Adrenal gland (tissue), 12 donors: Measurements from ENCODE around the gene GRIP1. TPM values are rescaled to one million over a fixed set of nuclear protein-coding genes. Genes with fewer than 3 reads are reported as not detected.

Experiments
- DNase-seq, 7 donors: peaks; one replicate each; pipeline ENCODE4 v3.0.0-alpha.2; 2019 to 2020
- H3K27ac ChIP-seq, 5 donors: fragments of 200-600 bp; sonication (generic) in 4 of 5; 1 replicate in 3 of 5; 2 replicates in 2 of 5; pipeline versions ENCODE4 v1.5.1 to v1.8.0; 2016 to 2020; ENCODE audit warnings: mild to moderate bottlenecking in 1 of 5
- H3K27me3 ChIP-seq: fragments of 200-600 bp; 2 replicates; pipeline ENCODE4 v1.8.0; 2021
- H3K36me3 ChIP-seq, 2 donors: fragments of 200-600 bp; replicated peaks in 1 of 2; 1 replicate in 1 of 2; 2 replicates in 1 of 2; pipeline versions ENCODE4 v1.5.1 to v1.8.0; 2018 to 2022
- H3K4me1 ChIP-seq, 2 donors: fragments of 200-600 bp; replicated peaks in 1 of 2; 1 replicate in 1 of 2; 2 replicates in 1 of 2; pipeline versions ENCODE4 v1.5.1 to v1.8.0; 2018 to 2021
- H3K4me3 ChIP-seq, 4 donors: fragments of 200-600 bp; sonication (generic) in 3 of 4; one replicate each; pipeline ENCODE4 v1.5.1; 2016 to 2018
- H3K9me3 ChIP-seq, 3 donors: fragments of 200-600 bp; sonication (generic) in 1 of 3; replicated peaks in 1 of 3; 1 replicate in 2 of 3; 2 replicates in 1 of 3; pipeline versions ENCODE4 v1.5.1 to v1.8.0; 2016 to 2021
- CTCF ChIP-seq, 6 experiments: fragments of 450-650 bp in 4 of 6; fragments of 200-600 bp in 2 of 6; sonication (generic) in 1 of 6; IDR thresholded peaks; 1 replicate in 5 of 6; 2 replicates in 1 of 6; pipeline versions ENCODE4 v1.5.1 to v1.8.0; 2016 to 2021; ENCODE audit warnings: antibody characterized with exemption in 6 of 6, mild to moderate bottlenecking in 2 of 6, moderate library complexity in 1 of 6
- POLR2A ChIP-seq, 2 donors: fragments of 450-650 bp; IDR thresholded peaks; one replicate each; pipeline ENCODE4 v1.6.1; 2017; ENCODE audit warnings: antibody characterized with exemption in 2 of 2, mild to moderate bottlenecking in 2 of 2, moderate library complexity in 1 of 2
- WGBS, 4 donors: extraction: QIAGEN DNeasy Blood & Tissue Kit in 2 of 4; methylation state at CpG; one replicate each; pipeline versions ENCODE4 v1.1.5 to v1.1.7; 2013 to 2017; 5-methylcytosine and 5-hydroxymethylcytosine counted together
- intact Hi-C, 2 donors: fragments of 100-400 bp; cut with DNase I; formaldehyde crosslinking; loops; one replicate each; pipeline versions ENCODE4 v1.14.1 to v1.15.0; 2022 to 2023
- polyA plus RNA-seq, 3 donors: library from polyadenylated mRNA; stranded (reverse); fragments of 200-250 nt in 2 of 3; fragments of 350-450 nt in 1 of 3; fragmentation: Illumina TruSeq in 1 of 3; extraction: RNeasy Lipid Tissue Mini Kit (QIAGEN cat#74804) in 1 of 3; gene quantifications; one replicate each; pipeline ENCODE4 v1.2.3, GENCODE V29; 2013 to 2014
- total RNA-seq, 9 donors: library from RNA; depleted of rRNA in 4 of 9; stranded (reverse); fragments of >200 nt in 4 of 9; fragments of 120-200 nt in 1 of 9; fragmentation: NEBNext Ultra II Directional in 1 of 9; extraction: Animal tissue kit (Norgen Biotek cat#: 25700) in 1 of 9; gene quantifications; one replicate each; pipeline versions ENCODE4 v1.1.0 to v1.2.4, GENCODE V29; 2013 to 2023
- donor health status: healthy with polysubstance abuse.
- donor health status: Bipolar disorder and iron deficiency.
- donor health status: DM: yes; HTN: yes; CAD: no.
- donor health status: DM: no; HTN: no; CAD: no.
- donor health status: DM: no; HTN: no; CAD: no.
- donor health status: DM: yes; HTN: yes; CAD: no.

The GRIP1 gene
- total and polyA plus RNA-seq, 12 donors, result 0.54 to 10.8 (median 2.4) TPM

- Histone ChIP-seq H3K27me3 (no peaks in the 10 kb centered on the region), H3K36me3 (no peaks in the 10 kb centered on the region), H3K4me3 (no peak overlapping the region), H3K4me1 (no peaks in the 10 kb centered on the region), H3K27ac (no peak overlapping the region), H3K9me3 (no peaks in the 10 kb centered on the region)
- WGBS, 4 donors, result 69 to 87% (median 77%) methylated on average over 3 of the region's 3 CpGs
- no peak for TF ChIP-seq POLR2A (IDR thresholded peaks at IDR 0.05)
- DNase-seq, result no peak
- intact Hi-C loops, result loop anchor here in 1 of 2 donors (10.0 kb wide), 1 partner anchor 181 kb away; no protein-coding TSS in a partner anchor
Measured at GRCh38 chr12:66683822-66684221, 4.9 kb upstream of the GRIP1 start.

DNA sequence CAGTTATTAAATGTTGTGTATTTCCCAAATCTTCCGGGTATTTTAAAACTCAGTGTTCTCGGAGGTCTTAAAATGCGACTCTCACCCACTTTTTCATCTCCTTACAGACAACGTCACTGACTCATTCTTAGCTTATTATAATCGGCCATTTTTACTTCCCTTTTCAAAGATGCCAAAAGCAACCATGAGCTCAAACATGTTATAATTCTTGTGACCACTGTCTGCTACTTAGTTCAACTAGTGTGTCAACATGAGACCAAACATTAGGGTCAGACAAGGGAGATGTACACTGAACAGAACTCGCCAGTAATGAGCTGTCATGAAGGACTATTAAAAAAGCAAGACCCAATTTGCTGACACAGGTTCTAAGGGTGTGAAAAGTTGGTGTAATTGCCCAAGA lies 4.2 kb upstream of the GRIP1 start:
- Histone ChIP-seq H3K4me1 (no peaks in the 10 kb centered on the region), H3K4me3 (no peak overlapping the region), H3K27ac (no peak overlapping the region), H3K27me3 (no peaks in the 10 kb centered on the region), H3K36me3 (no peaks in the 10 kb centered on the region), H3K9me3 (no peaks in the 10 kb centered on the region)
- TF ChIP-seq POLR2A (IDR thresholded peaks at IDR 0.05) (no peak), CTCF (IDR thresholded peaks at IDR 0.05) (no peak)
- WGBS, 4 donors, result 71 to 79% (median 73%) methylated on average over 6 of the region's 6 CpGs
- DNase-seq, result no peak
- intact Hi-C loops, result loop anchor here in 1 of 2 donors (10.0 kb wide), 1 partner anchor 182 kb away; no protein-coding TSS in a partner anchor

- Histone ChIP-seq H3K9me3 (no peaks in the 10 kb centered on the region), H3K4me1 (no peaks in the 10 kb centered on the region), H3K36me3 (no peaks in the 10 kb centered on the region), H3K27ac (no peak overlapping the region), H3K4me3 (no peak overlapping the region), H3K27me3 (no peaks in the 10 kb centered on the region)
- WGBS, 4 donors, result 76 to 79% (median 78%) methylated on average over 7 of the region's 7 CpGs
- TF ChIP-seq POLR2A (IDR thresholded peaks at IDR 0.05), result no peak
- TF ChIP-seq CTCF (IDR thresholded peaks at IDR 0.05), result no peak
- no peak for DNase-seq
- intact Hi-C loops, result loop anchor here in 1 of 2 donors (10.0 kb wide), 1 partner anchor 185 kb away; no protein-coding TSS in a partner anchor
Measured at GRCh38 chr12:66679461-66680084, 697 bp upstream of the GRIP1 start.

- no peak overlapping the region for H3K27ac ChIP-seq
- H3K9me3 ChIP-seq, result no peaks in the 10 kb centered on the region
- TF ChIP-seq POLR2A (IDR thresholded peaks at IDR 0.05) (no peak), CTCF (IDR thresholded peaks at IDR 0.05) (no peak)
- no peak overlapping the region for H3K4me3 ChIP-seq
- no peaks in the 10 kb centered on the region for H3K27me3 ChIP-seq
- no peak for DNase-seq
- intact Hi-C loops, result no loop called here
- no peaks in the 10 kb centered on the region for H3K4me1 ChIP-seq
- no peaks in the 10 kb centered on the region for H3K36me3 ChIP-seq
Measured at GRCh38 chr12:66676241-66676640, 2.6 kb downstream of the GRIP1 start.
